Fibroblast of villous mesenchyme (primary cell): Measurements from ENCODE around the gene ASTE1. TPM values are rescaled to one million over a fixed set of nuclear protein-coding genes. Genes with fewer than 3 reads are reported as not detected.
A peak's percentile ranks its signal among the peaks of the same experiment; 100 is the strongest.

ENCODE experiments used
- DNase-seq: peaks from one replicate; pipeline ENCODE4 v3.0.0-alpha.2; 2010; ENCODE audit warnings: low read depth
- H3K4me3 ChIP-seq: 2 replicates; pipeline ENCODE4 v1.5.1; 2011; ENCODE audit warnings: low read depth, mild to moderate bottlenecking, low read length
- CTCF ChIP-seq: IDR thresholded peaks from 2 replicates; pipeline ENCODE4 v1.5.1; 2012; ENCODE audit warnings: low read depth, mild to moderate bottlenecking, low read length; ENCODE audit not compliant: insufficient read depth
- total RNA-seq: library from RNA; depleted of rRNA; stranded (reverse); fragments of >200 nt; gene quantifications from 2 replicates; pipeline ENCODE4 v1.2.3, GENCODE V29; 2012

Gene ASTE1
- total RNA-seq, 1 donor = 7.3 TPM

DNA sequence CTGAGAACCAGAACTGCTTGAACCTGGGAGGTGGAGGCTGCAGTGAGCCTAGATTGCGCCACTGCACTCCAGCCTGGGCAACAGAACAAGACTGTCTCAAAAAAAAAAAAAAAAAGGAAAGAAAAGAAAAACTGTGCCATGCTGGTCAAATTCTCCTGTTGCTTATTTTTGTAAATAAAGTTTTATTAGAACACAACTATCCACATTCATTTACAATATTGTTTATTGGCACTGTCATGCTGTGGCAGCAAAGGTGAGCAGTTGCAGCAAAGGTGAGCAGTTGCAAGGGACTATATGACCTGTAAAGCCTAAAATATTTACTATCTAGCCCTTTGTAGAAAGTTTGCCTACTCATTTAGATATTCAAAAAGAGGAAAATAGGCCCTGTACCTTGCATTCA lies 18.3 kb downstream of the ASTE1 start:
- DNase-seq = no peak
- no peak for TF ChIP-seq CTCF
- no peak overlapping the region for H3K4me3 ChIP-seq

- DNase-seq = peak; percentile 15
- TF ChIP-seq CTCF = no peak
- H3K4me3 ChIP-seq = no peak overlapping the region
Observed at GRCh38 chr3:131007782-131008181, 18.8 kb downstream of the ASTE1 start.

- no peak overlapping the region for H3K4me3 ChIP-seq
- TF ChIP-seq CTCF = no peak
- DNase-seq = no peak
Observed at GRCh38 chr3:131007256-131007655, 19.4 kb downstream of the ASTE1 start.

DNA sequence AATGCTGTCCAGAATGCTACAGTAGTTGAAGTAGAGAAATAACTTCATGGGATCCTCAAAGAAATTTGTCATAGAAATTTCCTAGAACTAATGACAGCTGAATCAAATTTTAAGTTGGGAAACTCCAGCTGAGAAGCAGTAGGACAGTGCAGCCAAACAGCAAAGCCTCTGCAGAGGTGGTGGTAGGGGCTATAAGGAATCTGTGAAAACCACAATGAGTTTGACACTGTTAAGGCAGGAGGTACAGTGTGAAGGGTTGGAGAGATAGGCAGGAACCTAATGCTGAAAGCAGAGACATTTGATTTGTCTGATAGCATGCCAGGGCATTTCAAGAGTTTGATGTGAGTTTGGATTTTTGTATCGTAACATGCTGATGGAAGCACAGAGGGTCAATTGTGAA lies 22.0 kb downstream of the ASTE1 start:
- H3K4me3 ChIP-seq = no peak overlapping the region
- no peak for DNase-seq
- no peak for TF ChIP-seq CTCF

- H3K4me3 ChIP-seq = no peak overlapping the region
- TF ChIP-seq CTCF = no peak
- DNase-seq = no peak
Observed at GRCh38 chr3:131001071-131001470, 25.6 kb downstream of the ASTE1 start.

DNA sequence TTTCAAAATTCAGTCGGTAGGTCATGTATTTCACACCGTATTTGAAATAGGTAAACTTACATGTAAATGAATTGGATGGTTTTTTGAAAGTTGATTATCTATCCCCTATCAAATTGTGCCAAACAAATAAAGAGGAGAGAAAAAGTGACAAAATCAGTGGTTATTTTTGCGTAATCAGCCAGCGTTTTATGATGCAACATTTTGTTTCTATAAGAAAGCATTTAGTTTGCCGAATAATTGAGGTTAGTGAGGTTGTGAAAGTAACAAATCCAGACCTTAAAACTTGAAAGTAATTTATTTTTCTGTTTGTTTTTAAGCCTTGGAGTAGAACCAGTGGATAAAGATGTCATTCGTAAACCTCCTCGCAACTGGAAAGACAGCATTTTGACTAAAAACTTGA lies 29.3 kb downstream of the ASTE1 start:
- TF ChIP-seq CTCF = no peak
- H3K4me3 ChIP-seq = no peak overlapping the region
- DNase-seq = peak; percentile 81

- DNase-seq = no peak
- no peak overlapping the region for H3K4me3 ChIP-seq
- no peak for TF ChIP-seq CTCF
Observed at GRCh38 chr3:130992344-130992743, 34.3 kb downstream of the ASTE1 start.
